Liver (tissue), 3 donors: Measurements from ENCODE around the gene HRH2.

Experiments used
- ATF3 ChIP-seq: IDR thresholded peaks from 2 replicates; pipeline ENCODE4 v1.6.1; 2016; ENCODE audit warnings: antibody characterized with exemption
- FOXA1 ChIP-seq: IDR thresholded peaks from 2 replicates; pipeline ENCODE4 v1.6.1; 2016; ENCODE audit warnings: antibody characterized with exemption
- GABPA ChIP-seq, 2 donors: IDR thresholded peaks in 1 of 2; conservative IDR thresholded peaks in 1 of 2; 2 replicates each; pipeline ENCODE4 v1.6.1; 2016; ENCODE audit warnings: antibody characterized with exemption in 2 of 2, mild to moderate bottlenecking in 1 of 2, moderate library complexity in 1 of 2
- JUND ChIP-seq, 2 donors: IDR thresholded peaks; 2 replicates each; pipeline ENCODE4 v1.6.1; 2016; ENCODE audit warnings: antibody characterized with exemption in 2 of 2
- MAX ChIP-seq: IDR thresholded peaks from 2 replicates; pipeline ENCODE4 v1.6.1; 2016; ENCODE audit warnings: antibody characterized with exemption
- NR2F2 ChIP-seq: IDR thresholded peaks from 2 replicates; pipeline ENCODE4 v1.6.1; 2016; ENCODE audit warnings: antibody characterized with exemption
- RAD21 ChIP-seq, 2 donors: IDR thresholded peaks; 2 replicates each; pipeline ENCODE4 v1.6.1; 2016; ENCODE audit warnings: antibody characterized with exemption in 2 of 2, mild to moderate bottlenecking in 2 of 2
- RXRA ChIP-seq, 2 donors: IDR thresholded peaks; 2 replicates each; pipeline ENCODE4 v1.6.1; 2017 to 2018; ENCODE audit warnings: antibody characterized with exemption in 2 of 2, mild to moderate bottlenecking in 1 of 2
- SP1 ChIP-seq: IDR thresholded peaks from 2 replicates; pipeline ENCODE4 v1.6.1; 2018; ENCODE audit warnings: antibody characterized with exemption, mild to moderate bottlenecking
- TAF1 ChIP-seq: conservative IDR thresholded peaks from 2 replicates; pipeline ENCODE4 v1.6.1; 2016; ENCODE audit warnings: antibody characterized with exemption, mild to moderate bottlenecking
- YY1 ChIP-seq: IDR thresholded peaks from 2 replicates; pipeline ENCODE4 v1.6.1; 2016; ENCODE audit warnings: antibody characterized with exemption, mild to moderate bottlenecking
- TF ChIP-seq, protein P1 (sequence below): fragments of 150-350 bp; IDR thresholded peaks from 2 replicates; pipeline ENCODE4 v1.5.1; 2017; ENCODE audit warnings: improper control_type of control experiment, low read depth, low read length; ENCODE audit not compliant: missing input control
- TF ChIP-seq, protein P2 (sequence below): IDR thresholded peaks from 2 replicates; pipeline ENCODE4 v1.6.1; 2016; ENCODE audit warnings: antibody characterized with exemption, mild to moderate bottlenecking
- donor health status: healthy.
- donor health status: healthy.

GRCh38 chr5:175678074-175678473 lies 20.2 kb downstream of the HRH2 start:
- no peak for TF ChIP-seq TAF1
- no peak for TF ChIP-seq MAX
- TF ChIP-seq, protein P1, sequence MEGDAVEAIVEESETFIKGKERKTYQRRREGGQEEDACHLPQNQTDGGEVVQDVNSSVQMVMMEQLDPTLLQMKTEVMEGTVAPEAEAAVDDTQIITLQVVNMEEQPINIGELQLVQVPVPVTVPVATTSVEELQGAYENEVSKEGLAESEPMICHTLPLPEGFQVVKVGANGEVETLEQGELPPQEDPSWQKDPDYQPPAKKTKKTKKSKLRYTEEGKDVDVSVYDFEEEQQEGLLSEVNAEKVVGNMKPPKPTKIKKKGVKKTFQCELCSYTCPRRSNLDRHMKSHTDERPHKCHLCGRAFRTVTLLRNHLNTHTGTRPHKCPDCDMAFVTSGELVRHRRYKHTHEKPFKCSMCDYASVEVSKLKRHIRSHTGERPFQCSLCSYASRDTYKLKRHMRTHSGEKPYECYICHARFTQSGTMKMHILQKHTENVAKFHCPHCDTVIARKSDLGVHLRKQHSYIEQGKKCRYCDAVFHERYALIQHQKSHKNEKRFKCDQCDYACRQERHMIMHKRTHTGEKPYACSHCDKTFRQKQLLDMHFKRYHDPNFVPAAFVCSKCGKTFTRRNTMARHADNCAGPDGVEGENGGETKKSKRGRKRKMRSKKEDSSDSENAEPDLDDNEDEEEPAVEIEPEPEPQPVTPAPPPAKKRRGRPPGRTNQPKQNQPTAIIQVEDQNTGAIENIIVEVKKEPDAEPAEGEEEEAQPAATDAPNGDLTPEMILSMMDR, result no peak
- TF ChIP-seq, protein P2, sequence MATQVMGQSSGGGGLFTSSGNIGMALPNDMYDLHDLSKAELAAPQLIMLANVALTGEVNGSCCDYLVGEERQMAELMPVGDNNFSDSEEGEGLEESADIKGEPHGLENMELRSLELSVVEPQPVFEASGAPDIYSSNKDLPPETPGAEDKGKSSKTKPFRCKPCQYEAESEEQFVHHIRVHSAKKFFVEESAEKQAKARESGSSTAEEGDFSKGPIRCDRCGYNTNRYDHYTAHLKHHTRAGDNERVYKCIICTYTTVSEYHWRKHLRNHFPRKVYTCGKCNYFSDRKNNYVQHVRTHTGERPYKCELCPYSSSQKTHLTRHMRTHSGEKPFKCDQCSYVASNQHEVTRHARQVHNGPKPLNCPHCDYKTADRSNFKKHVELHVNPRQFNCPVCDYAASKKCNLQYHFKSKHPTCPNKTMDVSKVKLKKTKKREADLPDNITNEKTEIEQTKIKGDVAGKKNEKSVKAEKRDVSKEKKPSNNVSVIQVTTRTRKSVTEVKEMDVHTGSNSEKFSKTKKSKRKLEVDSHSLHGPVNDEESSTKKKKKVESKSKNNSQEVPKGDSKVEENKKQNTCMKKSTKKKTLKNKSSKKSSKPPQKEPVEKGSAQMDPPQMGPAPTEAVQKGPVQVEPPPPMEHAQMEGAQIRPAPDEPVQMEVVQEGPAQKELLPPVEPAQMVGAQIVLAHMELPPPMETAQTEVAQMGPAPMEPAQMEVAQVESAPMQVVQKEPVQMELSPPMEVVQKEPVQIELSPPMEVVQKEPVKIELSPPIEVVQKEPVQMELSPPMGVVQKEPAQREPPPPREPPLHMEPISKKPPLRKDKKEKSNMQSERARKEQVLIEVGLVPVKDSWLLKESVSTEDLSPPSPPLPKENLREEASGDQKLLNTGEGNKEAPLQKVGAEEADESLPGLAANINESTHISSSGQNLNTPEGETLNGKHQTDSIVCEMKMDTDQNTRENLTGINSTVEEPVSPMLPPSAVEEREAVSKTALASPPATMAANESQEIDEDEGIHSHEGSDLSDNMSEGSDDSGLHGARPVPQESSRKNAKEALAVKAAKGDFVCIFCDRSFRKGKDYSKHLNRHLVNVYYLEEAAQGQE, result no peak
- no peak for TF ChIP-seq SP1
- no peak for TF ChIP-seq YY1
- TF ChIP-seq FOXA1, result no peak
- TF ChIP-seq RAD21 (IDR thresholded peaks at IDR 0.05), result no peak
- no peak for TF ChIP-seq ATF3
- no peak for TF ChIP-seq RXRA (IDR thresholded peaks at IDR 0.05)
- no peak for TF ChIP-seq GABPA (IDR thresholded peaks at IDR 0.05 in 1 of 2, conservative IDR thresholded peaks at IDR 0.05 in 1 of 2)
- no peak for TF ChIP-seq JUND (IDR thresholded peaks at IDR 0.05)
- no peak for TF ChIP-seq NR2F2
